Testis (tissue), 3 donors: Measurements from ENCODE around the gene TBL1X. TPM values are rescaled to one million over a fixed set of nuclear protein-coding genes. Genes with fewer than 3 reads are reported as not detected.

ENCODE experiments used
- DNase-seq: peaks from one replicate; pipeline ENCODE4 v3.0.0-alpha.2; 2019
- H3K27ac ChIP-seq, 2 donors: fragments of 200-600 bp; sonication (generic); one replicate each; pipeline ENCODE4 v1.5.1; 2019
- H3K27me3 ChIP-seq: fragments of 200-600 bp; sonication (generic); one replicate; pipeline ENCODE4 v1.5.1; 2019
- H3K36me3 ChIP-seq: fragments of 200-600 bp; sonication (generic); one replicate; pipeline ENCODE4 v1.5.1; 2017; ENCODE audit warnings: low read depth; ENCODE audit errors: missing control alignments
- H3K4me1 ChIP-seq: fragments of 200-600 bp; sonication (generic); one replicate; pipeline ENCODE4 v1.5.1; 2019
- H3K4me3 ChIP-seq, 2 donors: fragments of 200-600 bp; sonication (generic); one replicate each; pipeline ENCODE4 v1.5.1; 2017 to 2019
- H3K9me3 ChIP-seq: fragments of 200-600 bp; sonication (generic); one replicate; pipeline ENCODE4 v1.5.1; 2017
- CTCF ChIP-seq, 3 experiments: fragments of 450-650 bp in 2 of 3; fragments of 200-600 bp in 1 of 3; sonication (generic) in 1 of 3; IDR thresholded peaks; one replicate each; pipeline ENCODE4 v1.5.1; 2016 to 2019; ENCODE audit warnings: antibody characterized with exemption in 3 of 3, mild to moderate bottlenecking in 2 of 3, moderate library complexity in 1 of 3
- POLR2A ChIP-seq: fragments of 450-650 bp; IDR thresholded peaks from one replicate; pipeline ENCODE4 v1.6.1; 2017; ENCODE audit warnings: antibody characterized with exemption, mild to moderate bottlenecking, moderate library complexity
- WGBS, 2 donors: methylation state at CpG; one replicate each; pipeline ENCODE4 v1.1.5; 2018; 5-methylcytosine and 5-hydroxymethylcytosine counted together
- intact Hi-C: fragments of 100-400 bp; cut with DNase I; formaldehyde crosslinking; loops from one replicate; pipeline ENCODE4 v1.15.1; 2023; ENCODE audit warnings: low total_unique reads
- polyA plus RNA-seq: library from polyadenylated mRNA; stranded (reverse); fragments of 350-450 nt; fragmentation: Illumina TruSeq; extraction: RNeasy Lipid Tissue Mini Kit (QIAGEN cat#74804); gene quantifications from one replicate; pipeline ENCODE4 v1.2.3, GENCODE V29; 2014; ENCODE audit warnings: low read depth, low replicate concordance; ENCODE audit not compliant: insufficient read depth
- total RNA-seq, 2 donors: library from RNA; depleted of rRNA; stranded (reverse); fragments of >200 nt; gene quantifications; one replicate each; pipeline ENCODE4 v1.2.3, GENCODE V29; 2016

Gene TBL1X
- total and polyA plus RNA-seq, 3 donors from 2014 or later = 24.0 to 69.2 (median 48.1) TPM

GRCh38 chrX:9581771-9582385, 117.0 kb downstream of the TBL1X start:
- H3K4me3 ChIP-seq = no peak overlapping the region
- H3K4me1 ChIP-seq = no peaks in the 10 kb centered on the region
- no peak for DNase-seq
- H3K36me3 ChIP-seq = no peaks in the 10 kb centered on the region
- no peak for TF ChIP-seq CTCF (IDR thresholded peaks at IDR 0.05)
- no peak for TF ChIP-seq POLR2A
- no peak overlapping the region for H3K27ac ChIP-seq
- H3K27me3 ChIP-seq = no peaks in the 10 kb centered on the region
- intact Hi-C loops = no loop called here
- WGBS, 2 donors = 36 to 42% methylated on average over 8 of the region's 8 CpGs
- H3K9me3 ChIP-seq = no peaks in the 10 kb centered on the region

DNA sequence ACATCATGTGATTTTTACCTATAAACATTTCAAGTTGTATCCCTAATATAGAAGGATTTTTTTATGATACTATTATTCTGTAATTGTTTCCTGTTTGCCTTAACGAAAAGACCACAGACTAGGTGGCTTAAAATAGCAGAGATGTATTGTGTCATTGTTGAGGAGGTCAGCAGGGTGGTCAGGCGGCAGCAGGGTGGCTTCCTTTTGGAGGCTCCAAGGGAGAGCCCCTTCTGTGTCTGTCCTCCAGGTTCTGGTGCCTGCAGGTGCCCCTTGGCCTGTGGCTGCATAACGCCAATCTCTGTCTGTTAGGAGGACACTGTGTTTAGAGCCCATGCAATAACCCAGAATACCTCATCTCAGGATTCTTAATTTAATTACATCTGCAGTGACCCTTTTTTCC, 118.1 kb downstream of the TBL1X start:
- Histone ChIP-seq H3K27ac (no peak overlapping the region), H3K9me3 (no peaks in the 10 kb centered on the region), H3K4me1 (no peaks in the 10 kb centered on the region), H3K4me3 (no peak overlapping the region), H3K27me3 (no peaks in the 10 kb centered on the region), H3K36me3 (no peaks in the 10 kb centered on the region)
- DNase-seq = no peak
- TF ChIP-seq CTCF (IDR thresholded peaks at IDR 0.05) (no peak), POLR2A (no peak)
- 83 to 97% methylated on average over 3 of the region's 3 CpGs for WGBS, 2 donors
- intact Hi-C loops = no loop called here

DNA sequence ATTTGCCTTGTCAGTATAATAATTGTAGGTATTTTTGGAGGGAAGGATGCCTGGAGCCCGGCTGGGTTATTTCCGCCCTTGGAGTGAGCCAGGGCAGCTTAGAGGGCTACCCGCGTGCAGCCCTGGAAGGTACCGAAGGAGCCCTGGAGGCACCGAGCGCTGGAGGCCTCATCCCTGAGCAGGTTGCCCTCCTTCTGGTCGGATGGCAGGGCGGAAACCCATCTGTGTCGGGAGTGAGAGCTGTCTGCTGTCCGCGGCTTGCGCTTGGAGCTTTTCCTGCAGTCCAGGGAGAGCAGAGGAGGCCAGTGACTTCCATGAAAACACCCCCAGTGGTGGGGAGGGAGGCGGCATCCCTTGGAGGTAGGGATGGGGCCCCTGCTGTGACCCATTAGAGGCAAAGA, 122.1 kb downstream of the TBL1X start:
- Histone ChIP-seq H3K36me3 (no peaks in the 10 kb centered on the region), H3K27ac (no peak overlapping the region), H3K27me3 (no peaks in the 10 kb centered on the region), H3K9me3 (no peaks in the 10 kb centered on the region), H3K4me3 (no peak overlapping the region), H3K4me1 (no peaks in the 10 kb centered on the region)
- DNase-seq = no peak
- no peak for TF ChIP-seq CTCF (IDR thresholded peaks at IDR 0.05)
- TF ChIP-seq POLR2A = no peak
- intact Hi-C loops = no loop called here
- WGBS, 2 donors = 87% methylated on average over 14 of the region's 14 CpGs; no CpG with 5 or more reads in 1 of the 2 donors

DNA sequence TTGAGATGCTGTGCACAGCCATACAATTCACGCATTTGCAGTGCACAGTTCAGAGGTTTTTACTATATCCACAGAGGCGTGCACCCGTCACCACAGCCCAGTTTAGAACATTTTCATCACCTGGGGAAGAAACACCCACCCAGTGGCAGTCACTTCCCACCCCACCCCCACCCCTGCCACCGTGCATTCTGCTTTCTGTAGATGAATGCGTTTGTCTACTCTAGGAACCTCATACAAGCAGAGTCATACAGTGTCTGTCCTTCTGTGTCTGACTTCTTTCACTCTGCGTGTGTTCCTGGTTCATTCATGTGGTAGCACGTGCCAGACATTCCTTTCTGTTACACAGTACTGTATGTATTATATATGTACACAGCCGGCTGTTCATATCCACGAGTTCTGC, 122.8 kb downstream of the TBL1X start:
- Histone ChIP-seq H3K4me3 (no peak overlapping the region), H3K9me3 (no peaks in the 10 kb centered on the region), H3K27me3 (no peaks in the 10 kb centered on the region), H3K36me3 (no peaks in the 10 kb centered on the region), H3K27ac (no peak overlapping the region), H3K4me1 (no peaks in the 10 kb centered on the region)
- TF ChIP-seq CTCF (IDR thresholded peaks at IDR 0.05) (no peak), POLR2A (no peak)
- 88 to 90% methylated on average over 7 to 9 of the region's 9 CpGs for WGBS, 2 donors
- DNase-seq = no peak
- intact Hi-C loops = no loop called here

- no peaks in the 10 kb centered on the region for H3K27me3 ChIP-seq
- H3K4me3 ChIP-seq = no peak overlapping the region
- no peak overlapping the region for H3K27ac ChIP-seq
- H3K9me3 ChIP-seq = no peaks in the 10 kb centered on the region
- intact Hi-C loops = no loop called here
- WGBS, 2 donors = 100% methylated on average over 1 to 2 of the region's 2 CpGs
- no peak for DNase-seq
- no peaks in the 10 kb centered on the region for H3K4me1 ChIP-seq
- TF ChIP-seq CTCF (IDR thresholded peaks at IDR 0.05) = no peak
- TF ChIP-seq POLR2A = no peak
- no peaks in the 10 kb centered on the region for H3K36me3 ChIP-seq
These were observed 126.6 kb downstream of the TBL1X start for GRCh38 chrX:9591496-9591895.
